B cell (primary cell): ENCODE data around the gene SLC13A2. TPM values are rescaled to one million over a fixed set of nuclear protein-coding genes. Genes with fewer than 3 reads are reported as not detected.

ENCODE experiments used
- ATAC-seq: fragments of 200-7000 bp; cut with Tn5 transposase; one replicate; pipeline ENCODE4 v1.10.0; 2021; ENCODE audit warnings: low read depth, mild to moderate bottlenecking, moderate number of reproducible peaks, moderate library complexity
- CTCF ChIA-PET: fragments of 350-600 bp; sonication (Branson Sonifier 250); formaldehyde crosslinking; loops from one replicate; lab custom pipeline; 2021; ENCODE audit warnings: antibody characterized with exemption, inconsistent platforms; lab: Charles Lee
- POLR2A ChIA-PET: fragments of 350-600 bp; sonication (Branson Sonifier 250); formaldehyde crosslinking; loops from one replicate; lab custom pipeline; 2021; ENCODE audit warnings: antibody characterized with exemption; lab: Charles Lee
- DNase-seq: peaks from one replicate; pipeline ENCODE4 v3.0.0; 2013
- H2AFZ ChIP-seq: 2 replicates; pipeline ENCODE4 v1.6.1; 2012; ENCODE audit warnings: mild to moderate bottlenecking, low read depth, low read length; ENCODE audit not compliant: insufficient read depth, poor library complexity, severe bottlenecking
- H3K27ac ChIP-seq, 2 donors: 1 replicate in 1 of 2; 2 replicates in 1 of 2; pipeline ENCODE4 v1.5.1; 2012 to 2013; ENCODE audit warnings: low read length in 2 of 2, mild to moderate bottlenecking in 2 of 2, moderate library complexity in 1 of 2
- H3K27me3 ChIP-seq, 4 experiments: fragments of 200-600 bp in 1 of 4; sonication (generic) in 1 of 4; replicated peaks in 1 of 4; 1 replicate in 2 of 4; 2 replicates in 2 of 4; pipeline versions ENCODE4 v1.6.1 to v1.7.0; 2013 to 2016; ENCODE audit warnings: low read length in 3 of 4, mild to moderate bottlenecking in 2 of 4, mixed read lengths in 1 of 4, moderate library complexity in 1 of 4; ENCODE audit not compliant: insufficient read depth in 4 of 4, control insufficient read depth in 3 of 4; ENCODE audit errors: control extremely low read depth in 1 of 4
- H3K36me3 ChIP-seq, 2 experiments: replicated peaks in 1 of 2; 1 replicate in 1 of 2; 2 replicates in 1 of 2; pipeline versions ENCODE4 v1.6.1 to v1.7.1; 2013; ENCODE audit warnings: low read length in 1 of 2; ENCODE audit not compliant: insufficient read depth in 2 of 2, control insufficient read depth in 1 of 2; ENCODE audit errors: control extremely low read depth in 1 of 2, extremely low read depth in 1 of 2
- H3K4me1 ChIP-seq, 2 donors: fragments of 200-600 bp in 1 of 2; sonication (generic) in 1 of 2; 1 replicate in 1 of 2; 2 replicates in 1 of 2; pipeline versions ENCODE4 v1.5.1 to v1.6.1; 2013 to 2017; ENCODE audit warnings: low read length in 2 of 2; ENCODE audit not compliant: control insufficient read depth in 2 of 2, insufficient read depth in 2 of 2
- H3K4me2 ChIP-seq: replicated peaks from 2 replicates; pipeline ENCODE3; 2012; ENCODE audit warnings: mild to moderate bottlenecking, low read depth, low read length; ENCODE audit not compliant: poor library complexity, severe bottlenecking
- H3K4me3 ChIP-seq, 5 experiments: fragments of 200-600 bp in 1 of 5; sonication (generic) in 1 of 5; 1 replicate in 3 of 5; 2 replicates in 2 of 5; pipeline versions ENCODE4 v1.5.1 to v1.7.0; 2011 to 2016; ENCODE audit warnings: low read length in 4 of 5, mild to moderate bottlenecking in 4 of 5, low read depth in 2 of 5, control low read depth in 1 of 5, moderate library complexity in 1 of 5; ENCODE audit not compliant: insufficient read depth in 1 of 5; ENCODE audit errors: control extremely low read depth in 1 of 5, extremely low read depth in 1 of 5
- H3K79me2 ChIP-seq: fragments of 200-600 bp; sonication (generic); one replicate; pipeline ENCODE4 v1.6.0; 2016; ENCODE audit warnings: low read length; ENCODE audit not compliant: control insufficient read depth, insufficient read depth
- H3K9ac ChIP-seq: fragments of 200-600 bp; sonication (generic); 2 replicates; pipeline ENCODE4 v1.6.1; 2017; ENCODE audit warnings: mild to moderate bottlenecking, low read length, moderate library complexity
- H3K9me3 ChIP-seq, 3 donors: one replicate each; pipeline versions ENCODE4 v1.6.1 to v1.7.1; 2013; ENCODE audit warnings: low read length in 2 of 3; ENCODE audit not compliant: control insufficient read depth in 2 of 3, insufficient read depth in 1 of 3; ENCODE audit errors: control extremely low read depth in 1 of 3
- H4K20me1 ChIP-seq: 2 replicates; pipeline ENCODE4 v1.6.0; 2012; ENCODE audit warnings: mild to moderate bottlenecking, low read length; ENCODE audit not compliant: insufficient read depth, control insufficient read depth, poor library complexity, severe bottlenecking
- H3K27ac Mint-ChIP-seq: one replicate; pipeline ENCODE4 v1.8.0; 2021; ENCODE audit warnings: mixed read lengths
- H3K27me3 Mint-ChIP-seq: one replicate; pipeline ENCODE4 v1.8.0; 2021; ENCODE audit warnings: mixed read lengths
- H3K4me1 Mint-ChIP-seq: one replicate; pipeline ENCODE4 v1.8.0; 2021; ENCODE audit warnings: mixed read lengths
- H3K4me3 Mint-ChIP-seq: one replicate; pipeline ENCODE4 v1.8.0; 2021; ENCODE audit warnings: mixed read lengths
- H3K9me3 Mint-ChIP-seq: one replicate; pipeline ENCODE4 v1.8.0; 2022; ENCODE audit warnings: mixed read lengths; ENCODE audit not compliant: insufficient read depth
- EZH2 ChIP-seq: IDR thresholded peaks from 2 replicates; pipeline ENCODE4 v1.6.1; 2012; ENCODE audit warnings: borderline replicate concordance, low read depth, mild to moderate bottlenecking, moderate library complexity, low read length; ENCODE audit not compliant: insufficient read depth, poor library complexity, severe bottlenecking
- WGBS: methylation state at CpG from one replicate; pipeline ENCODE4 v1.1.5; 2013; ENCODE audit warnings: missing lambda C conversion rate; ENCODE audit not compliant: insufficient coverage; 5-methylcytosine and 5-hydroxymethylcytosine counted together
- intact Hi-C: fragments of 100-400 bp; cut with micrococcal nuclease; formaldehyde crosslinking; loops from one replicate; pipeline ENCODE4 v1.10.0; 2022
- polyA plus RNA-seq: library from polyadenylated mRNA; depleted of rRNA; stranded (reverse); fragments of >200 nt; gene quantifications from 2 replicates; pipeline ENCODE4 v1.2.3, GENCODE V29; 2012
- total RNA-seq, 2 donors: library from RNA; stranded (reverse); fragments of 120-200 nt in 1 of 2; gene quantifications; 1 replicate in 1 of 2; 2 replicates in 1 of 2; pipeline versions ENCODE4 v1.2.3 to v1.2.4, GENCODE V29; 2013 to 2022
- TF ChIP-seq, protein P1 (sequence below): fragments of 200-600 bp; IDR thresholded peaks from one replicate; pipeline ENCODE4 v1.8.0; 2022; ENCODE audit warnings: antibody characterized with exemption, mild to moderate bottlenecking

SLC13A2 gene
- total and polyA plus RNA-seq, 2 donors (not counting 1 experiment from before 2014, with no cell fraction given) = not detected

DNA sequence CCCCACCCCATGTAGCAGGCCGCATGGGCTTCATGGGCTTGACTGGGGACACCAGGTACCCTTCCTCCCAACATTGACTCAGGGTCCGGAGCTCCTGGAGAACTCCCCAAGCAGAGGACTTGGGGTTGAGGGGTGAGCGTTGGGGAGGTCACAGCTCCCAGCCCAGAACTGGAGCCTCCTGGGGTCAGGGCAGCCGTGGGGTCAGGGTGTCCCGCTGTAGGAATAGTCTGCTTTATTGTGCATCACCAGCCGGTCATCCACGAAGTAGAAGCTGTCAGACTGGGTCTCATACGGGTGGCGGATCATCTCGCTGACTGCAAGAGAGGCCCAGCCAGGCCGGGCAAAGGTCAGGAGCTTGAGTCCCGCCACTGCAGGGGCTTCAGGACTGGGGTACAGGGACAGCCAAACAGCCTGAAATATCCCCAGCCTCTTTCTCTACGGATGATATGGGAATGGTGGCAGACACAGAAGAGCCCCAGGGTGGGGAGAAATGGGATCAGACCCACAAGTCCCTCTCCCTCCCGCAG is 73.7 kb downstream of the SLC13A2 start:
- Histone ChIP-seq H3K4me2 (peak overlapping the region; percentile 85), H3K4me1 (peaks cover 57 to 69% of the 10 kb centered on the region in 2 donors), H3K9ac (peak overlapping the region; percentile 49), H3K79me2 (peaks cover 11% of the 10 kb centered on the region), H3K27ac (peak overlapping the region; percentile 91 to 97), H3K4me3 (peak overlapping the region in 3 of 5 experiments; percentile 10 to 50 (median 44)), H3K9me3 (no peaks in the 10 kb centered on the region), H4K20me1 (peaks cover 7% of the 10 kb centered on the region), H3K36me3 (peaks cover 0 to 28% of the 10 kb centered on the region in 2 experiments), H3K27me3 (no peaks in the 10 kb centered on the region), H2AFZ (peak overlapping the region; percentile 70)
- Mint-ChIP-seq H3K4me1 (peaks cover 67% of the 10 kb centered on the region), H3K27me3 (no peaks in the 10 kb centered on the region), H3K4me3 (peak overlapping the region; percentile 83), H3K27ac (peak overlapping the region; percentile 96), H3K9me3 (no peaks in the 10 kb centered on the region)
- TF ChIP-seq EZH2 = no peak
- TF ChIP-seq, protein P1, sequence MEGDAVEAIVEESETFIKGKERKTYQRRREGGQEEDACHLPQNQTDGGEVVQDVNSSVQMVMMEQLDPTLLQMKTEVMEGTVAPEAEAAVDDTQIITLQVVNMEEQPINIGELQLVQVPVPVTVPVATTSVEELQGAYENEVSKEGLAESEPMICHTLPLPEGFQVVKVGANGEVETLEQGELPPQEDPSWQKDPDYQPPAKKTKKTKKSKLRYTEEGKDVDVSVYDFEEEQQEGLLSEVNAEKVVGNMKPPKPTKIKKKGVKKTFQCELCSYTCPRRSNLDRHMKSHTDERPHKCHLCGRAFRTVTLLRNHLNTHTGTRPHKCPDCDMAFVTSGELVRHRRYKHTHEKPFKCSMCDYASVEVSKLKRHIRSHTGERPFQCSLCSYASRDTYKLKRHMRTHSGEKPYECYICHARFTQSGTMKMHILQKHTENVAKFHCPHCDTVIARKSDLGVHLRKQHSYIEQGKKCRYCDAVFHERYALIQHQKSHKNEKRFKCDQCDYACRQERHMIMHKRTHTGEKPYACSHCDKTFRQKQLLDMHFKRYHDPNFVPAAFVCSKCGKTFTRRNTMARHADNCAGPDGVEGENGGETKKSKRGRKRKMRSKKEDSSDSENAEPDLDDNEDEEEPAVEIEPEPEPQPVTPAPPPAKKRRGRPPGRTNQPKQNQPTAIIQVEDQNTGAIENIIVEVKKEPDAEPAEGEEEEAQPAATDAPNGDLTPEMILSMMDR = no peak
- DNase-seq = peak; percentile 20
- WGBS = 93% methylated on average over 9 of the region's 14 CpGs
- intact Hi-C loops = loop anchor here (1.0 kb wide), 1 partner anchor 52 kb away; the partner anchor contains the start of gene SPAG5
- ATAC-seq = no peak
- POLR2A ChIA-PET = interaction anchor here (0.5 to 1.4 kb wide), 6 partner anchors 19 to 348 kb away, joined by 3 to 5 read pairs (median 4); partner anchors contain the start of gene ALDOC
- CTCF ChIA-PET = interaction anchor here (0.6 to 5.2 kb wide), 11 partner anchors 11 to 100 kb away, joined by 3 to 31 read pairs (median 6); partner anchors contain the start of genes ALDOC and PIGS

Other genes with a start within 250 kb of the SLC13A2 start
- gene TMEM97, start 154.4 kb upstream of the SLC13A2 start, total RNA-seq = 5.4 and 6.4 TPM in 2 replicates
- 1.6 and 1.7 TPM in 2 replicates for gene TMEM97, start 154.4 kb upstream of the SLC13A2 start, polyA plus RNA-seq
- gene IFT20, start 138.2 kb upstream of the SLC13A2 start, total RNA-seq = 33.5 and 35.9 TPM in 2 replicates
- gene IFT20, start 138.2 kb upstream of the SLC13A2 start, polyA plus RNA-seq = 52.6 and 89.6 TPM in 2 replicates
- gene TNFAIP1, start 137.9 kb upstream of the SLC13A2 start, total RNA-seq = 19.0 and 20.4 TPM in 2 replicates
- gene TNFAIP1, start 137.9 kb upstream of the SLC13A2 start, polyA plus RNA-seq = 10.7 and 11.7 TPM in 2 replicates
- 29.7 and 35.7 TPM in 2 replicates for gene POLDIP2, start 116.1 kb upstream of the SLC13A2 start, total RNA-seq
- gene POLDIP2, start 116.1 kb upstream of the SLC13A2 start, polyA plus RNA-seq = 23.9 and 30.2 TPM in 2 replicates
- gene SEBOX, start 108.4 kb upstream of the SLC13A2 start, total RNA-seq = not detected in 2 replicates
- not detected in 2 replicates for gene SEBOX, start 108.4 kb upstream of the SLC13A2 start, polyA plus RNA-seq
- gene VTN, start 103.3 kb upstream of the SLC13A2 start, total RNA-seq = 0.34 TPM in 1 of 2 replicates, not detected in the other
- 0.36 and 2.0 TPM in 2 replicates for gene VTN, start 103.3 kb upstream of the SLC13A2 start, polyA plus RNA-seq
- gene SARM1, start 102.0 kb upstream of the SLC13A2 start, total RNA-seq = 28.0 and 32.8 TPM in 2 replicates
- 15.3 and 22.5 TPM in 2 replicates for gene SARM1, start 102.0 kb upstream of the SLC13A2 start, polyA plus RNA-seq
- gene SLC46A1, start 67.4 kb upstream of the SLC13A2 start, total RNA-seq = 4.3 and 5.0 TPM in 2 replicates
- 0.97 and 2.5 TPM in 2 replicates for gene SLC46A1, start 67.4 kb upstream of the SLC13A2 start, polyA plus RNA-seq
- not detected in 2 replicates for gene FOXN1, start 32.7 kb downstream of the SLC13A2 start, total RNA-seq
- gene FOXN1, start 32.7 kb downstream of the SLC13A2 start, polyA plus RNA-seq = not detected in 2 replicates
- gene UNC119, start 79.0 kb downstream of the SLC13A2 start, total RNA-seq = 75.3 and 84.2 TPM in 2 replicates
- gene UNC119, start 79.0 kb downstream of the SLC13A2 start, polyA plus RNA-seq = 174 and 180 TPM in 2 replicates
- 52.3 and 55.1 TPM in 2 replicates for gene PIGS, start 97.9 kb downstream of the SLC13A2 start, total RNA-seq
- gene PIGS, start 97.9 kb downstream of the SLC13A2 start, polyA plus RNA-seq = 44.1 and 54.5 TPM in 2 replicates
- 16.7 and 20.7 TPM in 2 replicates for gene ALDOC, start 103.3 kb downstream of the SLC13A2 start, total RNA-seq
- gene ALDOC, start 103.3 kb downstream of the SLC13A2 start, polyA plus RNA-seq = 26.6 and 27.6 TPM in 2 replicates
- 8.0 and 10.1 TPM in 2 replicates for gene SPAG5, start 125.4 kb downstream of the SLC13A2 start, total RNA-seq
- 4.7 and 6.6 TPM in 2 replicates for gene SPAG5, start 125.4 kb downstream of the SLC13A2 start, polyA plus RNA-seq
- gene RSKR, start 140.5 kb downstream of the SLC13A2 start, total RNA-seq = 30.4 and 31.9 TPM in 2 replicates
- 20.3 and 21.5 TPM in 2 replicates for gene RSKR, start 140.5 kb downstream of the SLC13A2 start, polyA plus RNA-seq
- 156 and 177 TPM in 2 replicates for gene BLTP2, start 171.5 kb downstream of the SLC13A2 start, total RNA-seq
- gene BLTP2, start 171.5 kb downstream of the SLC13A2 start, polyA plus RNA-seq = 45.9 and 61.8 TPM in 2 replicates
- 38.1 and 40.4 TPM in 2 replicates for gene SDF2, start 188.3 kb downstream of the SLC13A2 start, total RNA-seq
- gene SDF2, start 188.3 kb downstream of the SLC13A2 start, polyA plus RNA-seq = 32.6 and 38.5 TPM in 2 replicates
- gene SUPT6H, start 188.6 kb downstream of the SLC13A2 start, total RNA-seq = 110 and 119 TPM in 2 replicates
- 35.8 and 41.7 TPM in 2 replicates for gene SUPT6H, start 188.6 kb downstream of the SLC13A2 start, polyA plus RNA-seq
- gene PROCA1, start 238.2 kb downstream of the SLC13A2 start, total RNA-seq = 24.4 and 26.8 TPM in 2 replicates
- gene PROCA1, start 238.2 kb downstream of the SLC13A2 start, polyA plus RNA-seq = 7.0 and 7.4 TPM in 2 replicates
- gene RAB34, start 244.2 kb downstream of the SLC13A2 start, total RNA-seq = 18.0 and 20.5 TPM in 2 replicates
- gene RAB34, start 244.2 kb downstream of the SLC13A2 start, polyA plus RNA-seq = 17.1 and 26.8 TPM in 2 replicates
- 2,595 and 2,690 TPM in 2 replicates for gene RPL23A, start 246.3 kb downstream of the SLC13A2 start, total RNA-seq
- gene RPL23A, start 246.3 kb downstream of the SLC13A2 start, polyA plus RNA-seq = 1,162 and 1,239 TPM in 2 replicates